HG03066 (cell line): Measurements from ENCODE around the gene RAP2A.

Source experiments
- ATAC-seq: cut with Tn5 transposase; IDR thresholded peaks from one replicate; pipeline ENCODE4 v1.9.1; 2021; ENCODE audit warnings: low read depth; ENCODE audit not compliant: unreplicated experiment

RAP2A gene

GRCh38 chr13:97417698-97418097 is 16.3 kb upstream of the RAP2A start:
- ATAC-seq: no peak

- ATAC-seq: no peak
These were observed 11.6 kb upstream of the RAP2A start for GRCh38 chr13:97422118-97423054.

- ATAC-seq: no peak
These were observed 10.5 kb upstream of the RAP2A start for GRCh38 chr13:97423300-97424045.

GRCh38 chr13:97425590-97425989 is 8.4 kb upstream of the RAP2A start:
- no peak for ATAC-seq

GRCh38 chr13:97426695-97427094 is 7.3 kb upstream of the RAP2A start:
- ATAC-seq: no peak

DNA sequence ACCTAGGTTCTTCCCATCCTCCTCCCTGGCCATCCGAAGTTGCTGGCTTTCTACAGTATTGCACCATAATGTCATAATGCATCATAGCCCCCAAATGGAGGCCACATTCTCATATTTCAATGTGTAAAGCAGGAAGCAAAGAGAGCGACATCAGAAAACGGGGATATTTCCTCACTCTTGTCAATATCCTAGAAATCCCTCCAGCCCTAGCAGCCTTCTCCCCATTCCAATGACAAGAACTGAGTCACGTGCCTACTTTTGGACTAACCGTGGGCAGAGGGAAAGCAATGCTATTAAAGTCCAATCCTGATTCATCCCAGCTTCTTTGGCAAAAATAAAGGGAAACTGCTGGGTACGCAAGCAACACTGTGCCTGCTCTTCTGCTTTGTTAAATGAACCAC is 4.3 kb upstream of the RAP2A start:
- no peak for ATAC-seq

- ATAC-seq: no peak
These were observed 3.7 kb upstream of the RAP2A start for GRCh38 chr13:97430296-97430695.

GRCh38 chr13:97431171-97431764 is 2.7 kb upstream of the RAP2A start:
- no peak for ATAC-seq

DNA sequence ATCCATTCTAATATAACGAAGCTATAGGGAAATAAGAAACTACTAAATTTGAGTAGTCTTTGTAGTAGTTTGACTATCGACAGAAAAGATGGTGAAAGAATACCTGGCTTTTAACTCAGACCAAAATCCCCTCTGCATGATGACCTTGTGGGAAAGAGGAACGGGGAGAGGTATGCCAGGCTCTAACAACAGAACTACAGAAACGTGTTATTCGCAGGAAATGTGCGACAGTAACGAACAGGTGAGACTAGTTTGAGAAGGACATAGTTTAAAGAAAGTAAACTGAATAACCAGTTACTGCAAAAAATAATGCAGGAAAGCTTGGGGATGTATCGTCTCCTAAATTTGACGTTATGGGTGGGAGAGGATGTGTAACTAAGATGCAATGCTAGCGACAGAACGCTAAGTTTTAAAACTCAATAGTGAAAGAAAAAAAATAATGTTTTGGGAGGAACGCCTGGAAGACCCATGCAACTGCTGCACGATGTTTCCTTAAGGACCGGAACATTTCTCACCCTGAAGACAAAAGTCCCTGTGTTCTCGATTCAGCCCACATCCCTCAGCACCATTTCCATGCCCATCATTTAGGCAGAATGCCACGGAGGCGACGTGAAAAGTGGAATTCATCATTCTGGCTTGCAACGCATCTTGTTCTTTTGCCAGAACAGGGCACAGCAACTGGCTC is 1.6 kb upstream of the RAP2A start:
- no peak for ATAC-seq

DNA sequence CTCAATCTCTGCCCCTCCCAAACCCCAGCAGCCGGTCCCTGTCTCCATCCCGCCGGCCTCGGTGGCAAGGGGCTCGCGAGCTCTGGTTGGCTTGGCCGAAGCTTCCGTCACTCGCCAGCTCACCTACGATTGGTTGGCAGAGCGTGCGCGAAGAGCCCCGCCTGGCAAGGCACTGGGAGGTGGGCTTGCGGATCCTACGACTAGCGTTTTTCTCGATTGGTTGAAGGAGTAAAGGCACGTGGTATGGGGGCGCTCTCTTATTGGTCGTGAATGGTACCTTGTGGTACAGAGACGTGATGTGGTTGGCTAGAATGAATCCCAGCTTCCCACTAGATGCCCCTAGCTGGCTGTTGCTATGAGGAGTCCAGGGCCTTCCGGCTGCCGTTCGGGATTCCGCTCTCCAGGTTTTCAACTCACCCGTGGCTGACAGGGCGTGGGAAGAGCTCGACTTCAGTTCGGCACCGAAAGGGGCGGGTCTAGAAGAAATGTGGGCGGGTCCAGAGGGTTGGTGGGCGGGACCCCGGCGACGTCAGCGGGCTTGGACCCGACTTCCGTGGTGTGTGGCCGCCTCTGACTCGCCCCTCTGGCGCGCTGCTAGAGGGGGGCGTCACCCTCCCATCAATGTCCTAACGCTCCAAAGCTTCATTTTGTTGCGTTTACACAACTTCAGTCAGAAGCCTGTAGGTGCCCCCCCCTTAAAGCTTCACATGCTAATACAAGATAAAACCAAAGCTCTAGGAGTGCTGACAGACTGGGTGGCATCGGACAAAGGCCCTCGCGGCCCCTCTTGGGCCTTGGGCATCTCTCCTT is 847 bp upstream of the RAP2A start:
- peak; percentile 79 for ATAC-seq

DNA sequence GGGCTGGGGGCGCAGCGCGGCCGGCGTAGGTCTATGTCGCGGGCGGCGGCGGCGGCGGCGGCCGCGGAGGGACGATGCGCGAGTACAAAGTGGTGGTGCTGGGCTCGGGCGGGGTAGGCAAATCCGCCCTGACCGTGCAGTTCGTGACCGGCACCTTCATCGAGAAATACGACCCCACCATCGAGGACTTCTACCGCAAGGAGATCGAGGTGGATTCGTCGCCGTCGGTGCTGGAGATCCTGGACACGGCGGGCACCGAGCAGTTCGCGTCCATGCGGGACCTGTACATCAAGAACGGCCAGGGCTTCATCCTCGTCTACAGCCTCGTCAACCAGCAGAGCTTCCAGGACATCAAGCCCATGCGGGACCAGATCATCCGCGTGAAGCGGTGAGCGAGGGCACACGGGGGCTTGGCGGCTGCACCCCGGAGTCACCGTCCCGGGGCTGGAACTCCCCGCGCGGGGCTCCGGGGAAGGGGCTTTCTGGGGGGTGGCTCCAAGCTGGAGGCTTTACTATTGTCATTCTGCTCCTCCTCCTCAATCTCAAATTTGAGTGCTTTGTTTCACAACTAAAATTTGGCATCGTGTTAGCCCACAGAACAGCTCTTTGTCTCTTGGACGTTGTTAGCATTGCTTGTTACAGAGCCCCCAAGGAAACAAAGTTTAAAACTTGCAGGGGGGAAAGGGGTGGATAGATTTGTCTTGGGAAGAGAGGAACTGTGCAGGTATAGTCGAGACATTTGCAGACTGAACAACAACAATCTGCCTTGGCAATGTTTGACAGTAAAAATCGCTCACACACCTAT is 630 bp downstream of the RAP2A start:
- ATAC-seq: peak; percentile 1

- ATAC-seq: no peak
These were observed 1.4 kb downstream of the RAP2A start for GRCh38 chr13:97435323-97435722.

DNA sequence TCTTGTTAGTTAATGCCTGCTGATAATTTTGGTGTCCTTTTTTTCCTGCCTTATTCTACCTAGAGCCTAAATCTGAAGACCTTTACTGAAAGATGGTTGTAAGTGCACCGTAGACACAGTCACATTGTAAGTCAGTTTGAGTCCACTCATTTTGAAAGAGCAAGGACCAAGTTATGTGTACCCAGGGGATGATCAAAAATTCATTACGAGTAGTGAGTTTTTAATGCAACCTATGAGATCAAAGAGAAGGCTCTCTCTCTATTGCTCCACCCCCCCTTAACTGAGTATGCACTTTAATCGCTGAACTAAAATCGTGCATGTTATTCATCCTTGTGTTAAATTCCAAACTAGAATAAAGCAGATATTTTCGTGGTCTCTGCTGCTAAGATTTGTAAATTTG is 1.8 kb downstream of the RAP2A start:
- ATAC-seq: no peak

DNA sequence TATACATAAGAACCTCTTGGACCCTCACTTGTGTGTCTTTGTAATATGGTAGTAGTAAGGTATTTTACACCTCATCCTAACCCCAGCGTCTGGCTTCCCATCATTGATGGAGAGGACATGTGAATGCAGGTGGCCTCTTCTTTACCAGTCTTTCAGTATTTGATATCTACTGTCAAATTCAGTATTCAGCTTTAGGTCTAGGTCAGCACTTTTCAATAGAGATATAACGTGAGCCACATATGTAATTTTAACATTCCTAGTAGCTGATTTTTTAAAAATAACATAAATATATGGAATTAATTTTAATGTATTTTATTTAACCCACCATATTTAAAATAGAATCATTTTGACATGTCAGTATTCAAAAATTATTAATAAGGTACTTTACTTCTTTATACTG is 2.9 kb downstream of the RAP2A start:
- ATAC-seq: no peak

GRCh38 chr13:97437729-97438128 is 3.8 kb downstream of the RAP2A start:
- ATAC-seq: no peak

DNA sequence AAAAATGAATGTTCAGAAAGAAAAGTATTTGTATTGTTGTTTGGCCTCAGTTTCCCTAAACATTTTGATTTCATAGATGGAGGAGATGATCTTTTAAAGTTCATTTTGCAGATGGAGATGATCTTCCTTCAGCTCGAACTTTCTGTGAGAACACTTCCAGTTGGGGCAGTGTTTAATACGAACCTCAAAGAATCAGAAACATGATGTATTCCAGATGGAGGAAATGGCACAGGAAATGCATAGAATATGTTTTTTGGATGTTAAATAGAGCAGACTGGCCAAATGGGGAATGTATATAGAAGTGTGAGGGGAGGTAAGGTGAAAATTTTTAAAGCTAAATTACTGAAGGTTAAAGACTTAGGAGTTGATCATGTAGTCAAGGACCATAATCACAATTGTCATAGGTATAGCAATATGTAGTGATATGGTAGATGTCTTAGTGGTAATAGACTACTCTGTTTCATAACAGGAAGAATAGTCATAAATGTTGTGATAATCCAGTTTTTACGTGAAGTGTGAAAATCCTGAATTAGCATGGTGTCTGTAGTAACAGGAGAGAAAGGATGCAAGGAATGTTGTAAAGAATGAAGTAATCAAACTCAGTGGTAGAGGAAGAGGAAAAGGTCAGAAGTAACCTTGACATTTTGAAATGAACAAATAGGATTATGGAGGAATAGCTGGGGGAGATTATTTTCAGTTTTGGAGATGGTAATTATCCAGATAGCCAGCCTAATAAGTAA is 5.1 kb downstream of the RAP2A start:
- no peak for ATAC-seq

DNA sequence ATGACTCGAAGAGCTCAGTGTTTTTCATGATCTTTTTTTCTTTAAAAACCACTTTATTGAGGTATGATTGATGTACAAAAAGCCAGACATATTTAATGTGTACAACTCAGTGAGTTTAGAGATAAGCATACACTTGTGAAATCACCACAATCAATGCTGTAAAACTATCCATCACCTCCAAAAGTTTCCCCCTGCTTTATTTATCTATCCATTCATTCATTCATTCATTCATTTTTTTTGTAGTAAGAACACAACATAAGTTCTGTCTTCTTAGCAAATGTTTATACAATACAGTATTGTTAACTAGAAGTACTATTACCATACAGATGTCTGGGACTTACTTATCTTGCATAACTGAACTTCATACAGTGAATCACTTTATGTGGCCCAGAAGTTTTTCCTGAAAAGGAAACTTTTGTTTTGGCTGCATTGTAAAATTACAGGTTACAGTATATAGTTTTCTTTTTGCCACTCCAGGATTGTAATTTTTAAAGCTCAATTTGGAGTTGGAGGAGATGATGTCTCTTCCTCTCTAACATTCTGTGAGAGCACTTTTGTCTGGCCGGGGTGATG is 6.7 kb downstream of the RAP2A start:
- ATAC-seq: no peak

- peak; percentile 62 for ATAC-seq
These were observed 7.4 kb downstream of the RAP2A start for GRCh38 chr13:97441368-97441767.
